GM06990 (cell line): ENCODE measurements around the gene PDK2.

Experiments
- DNase-seq: peaks from one replicate; pipeline ENCODE4 v3.0.0-alpha.2; 2011; ENCODE audit not compliant: insufficient read length; ENCODE audit errors: extremely low read depth
- H3K27me3 ChIP-seq: replicated peaks from 2 replicates; pipeline ENCODE4 v1.6.0; 2011; ENCODE audit warnings: low read length; ENCODE audit not compliant: control insufficient read depth, insufficient read depth
- H3K36me3 ChIP-seq: 2 replicates; pipeline ENCODE4 v1.5.1; 2011; ENCODE audit warnings: low read length; ENCODE audit not compliant: control insufficient read depth, insufficient read depth
- H3K4me3 ChIP-seq: replicated peaks from 2 replicates; pipeline ENCODE4 v1.5.1; 2011; ENCODE audit warnings: low read depth, mild to moderate bottlenecking, control low read depth, low read length
- CTCF ChIP-seq: IDR thresholded peaks from 2 replicates; pipeline ENCODE4 v1.5.1; 2011; ENCODE audit warnings: low read length, control low read depth, mild to moderate bottlenecking, inconsistent platforms; ENCODE audit not compliant: insufficient read depth, poor library complexity, severe bottlenecking

PDK2 gene

GRCh38 chr17:50048146-50048720, 46.9 kb upstream of the PDK2 start:
- TF ChIP-seq CTCF = no peak
- Histone ChIP-seq H3K4me3 (no peak overlapping the region), H3K36me3 (no peaks in the 10 kb centered on the region), H3K27me3 (no peaks in the 10 kb centered on the region)
- DNase-seq = no peak

- H3K4me3 ChIP-seq = no peak overlapping the region
- H3K27me3 ChIP-seq = no peaks in the 10 kb centered on the region
- no peak for DNase-seq
- no peaks in the 10 kb centered on the region for H3K36me3 ChIP-seq
- no peak for TF ChIP-seq CTCF
Measured at GRCh38 chr17:50048988-50049387, 46.2 kb upstream of the PDK2 start.

- no peak for DNase-seq
- no peaks in the 10 kb centered on the region for H3K36me3 ChIP-seq
Measured at GRCh38 chr17:50049636-50050035, 45.5 kb upstream of the PDK2 start.

GRCh38 chr17:50050431-50051032, 44.6 kb upstream of the PDK2 start:
- H3K36me3 ChIP-seq = no peaks in the 10 kb centered on the region
- no peak overlapping the region for H3K4me3 ChIP-seq
- no peaks in the 10 kb centered on the region for H3K27me3 ChIP-seq
- TF ChIP-seq CTCF = no peak
- no peak for DNase-seq

More at GRCh38 chr17:50049636-50050035, 45.5 kb upstream of the PDK2 start:
- Histone ChIP-seq H3K4me3 (no peak overlapping the region), H3K27me3 (no peaks in the 10 kb centered on the region)
- no peak for TF ChIP-seq CTCF

- DNase-seq = peak; percentile 35
- H3K27me3 ChIP-seq = no peaks in the 10 kb centered on the region
- TF ChIP-seq CTCF = no peak
- no peaks in the 10 kb centered on the region for H3K36me3 ChIP-seq
- H3K4me3 ChIP-seq = no peak overlapping the region
Measured at GRCh38 chr17:50051082-50051576, 44.0 kb upstream of the PDK2 start.

GRCh38 chr17:50051606-50052005, 43.5 kb upstream of the PDK2 start:
- TF ChIP-seq CTCF = no peak
- no peak for DNase-seq
- Histone ChIP-seq H3K36me3 (no peaks in the 10 kb centered on the region), H3K4me3 (no peak overlapping the region), H3K27me3 (no peaks in the 10 kb centered on the region)
